T-cell (primary cell): ENCODE results near the gene NINJ1. TPM values are rescaled to one million over a fixed set of nuclear protein-coding genes. Genes with fewer than 3 reads are reported as not detected.

ENCODE experiments used
- ATAC-seq, 4 experiments: fragments of 200-7000 bp in 3 of 4; fragments of 150-1000 bp in 1 of 4; cut with Tn5 transposase; replicated peaks in 1 of 4; 1 replicate in 3 of 4; 2 replicates in 1 of 4; pipeline ENCODE4 v1.10.0; 2021; ENCODE audit warnings: moderate library complexity in 3 of 4, mild to moderate bottlenecking in 2 of 4, moderate number of reproducible peaks in 1 of 4
- CTCF ChIA-PET, 2 donors: fragments of 300-600 bp; sonication (Branson Sonifier 250); formaldehyde crosslinking; loops; one replicate each; lab custom pipeline; 2022; ENCODE audit warnings: antibody characterized with exemption in 2 of 2; lab: Charles Lee
- POLR2A ChIA-PET, 2 donors: fragments of 300-600 bp; sonication (Branson Sonifier 250); formaldehyde crosslinking; loops; one replicate each; lab custom pipeline; 2022; ENCODE audit warnings: antibody characterized with exemption in 2 of 2; lab: Charles Lee
- DNase-seq, 35 experiments: peaks; one replicate each; pipeline versions ENCODE4 v3.0.0 to v3.0.0-alpha.2; 2013 to 2023
- H3K27ac ChIP-seq: one replicate; pipeline ENCODE4 v1.5.1; 2013; ENCODE audit warnings: low read length
- H3K27me3 ChIP-seq, 2 experiments: replicated peaks in 1 of 2; 1 replicate in 1 of 2; 2 replicates in 1 of 2; pipeline versions ENCODE4 v1.6.1 to v1.7.0; 2013; ENCODE audit warnings: low read length in 1 of 2, mixed read lengths in 1 of 2; ENCODE audit not compliant: control insufficient read depth in 2 of 2, insufficient read depth in 2 of 2; ENCODE audit errors: extremely low read depth in 1 of 2
- H3K36me3 ChIP-seq, 2 donors: 1 replicate in 1 of 2; 2 replicates in 1 of 2; pipeline versions ENCODE4 v1.6.1 to v1.7.0; 2013; ENCODE audit warnings: low read length in 1 of 2; ENCODE audit not compliant: control insufficient read depth in 2 of 2, insufficient read depth in 1 of 2; ENCODE audit errors: extremely low read depth in 1 of 2
- H3K4me1 ChIP-seq, 2 experiments: 1 replicate in 1 of 2; 2 replicates in 1 of 2; pipeline versions ENCODE4 v1.6.1 to v1.7.0; 2013; ENCODE audit warnings: low read length in 2 of 2, mixed read lengths in 1 of 2; ENCODE audit not compliant: insufficient read depth in 2 of 2, control insufficient read depth in 1 of 2; ENCODE audit errors: extremely low read depth in 1 of 2
- H3K4me3 ChIP-seq, 2 donors: 1 replicate in 1 of 2; 2 replicates in 1 of 2; pipeline versions ENCODE4 v1.5.1 to v1.7.0; 2013; ENCODE audit warnings: mild to moderate bottlenecking in 2 of 2, low read length in 1 of 2, moderate library complexity in 1 of 2; ENCODE audit not compliant: control insufficient read depth in 1 of 2; ENCODE audit errors: extremely low read depth in 1 of 2
- H3K9me3 ChIP-seq: 2 replicates; pipeline ENCODE4 v1.7.0; 2013
- H3K27ac Mint-ChIP-seq, 2 donors: one replicate each; pipeline ENCODE4 v1.8.0; 2020 to 2021; ENCODE audit warnings: mild to moderate bottlenecking in 2 of 2, mixed read lengths in 2 of 2
- H3K27me3 Mint-ChIP-seq, 2 donors: one replicate each; pipeline ENCODE4 v1.8.0; 2021 to 2022; ENCODE audit warnings: mixed read lengths in 2 of 2
- H3K36me3 Mint-ChIP-seq: one replicate; pipeline ENCODE4 v1.8.0; 2021; ENCODE audit warnings: mixed read lengths
- H3K4me1 Mint-ChIP-seq, 3 donors: one replicate each; pipeline ENCODE4 v1.8.0; 2020 to 2022; ENCODE audit warnings: mixed read lengths in 3 of 3, mild to moderate bottlenecking in 1 of 3
- H3K4me3 Mint-ChIP-seq, 3 donors: one replicate each; pipeline ENCODE4 v1.8.0; 2020 to 2022; ENCODE audit warnings: mild to moderate bottlenecking in 3 of 3, mixed read lengths in 3 of 3, moderate library complexity in 3 of 3
- H3K9me3 Mint-ChIP-seq, 3 donors: one replicate each; pipeline ENCODE4 v1.8.0; 2020 to 2022; ENCODE audit warnings: mixed read lengths in 3 of 3
- WGBS: methylation state at CpG from one replicate; pipeline ENCODE4 v1.1.5; 2013; ENCODE audit warnings: missing lambda C conversion rate; ENCODE audit not compliant: insufficient coverage; 5-methylcytosine and 5-hydroxymethylcytosine counted together
- total RNA-seq, 35 experiments: library from RNA in 6 of 35; stranded (reverse) in 6 of 35; fragments of 120-200 nt in 1 of 35; gene quantifications; one replicate each; pipeline versions ENCODE4 v1.2.1 to v1.2.4 and lab custom pipeline; 2013 to 2026

Gene NINJ1
- total RNA-seq, 5 donors from 2014 or later (not counting 1 experiment from before 2014, with no cell fraction given): 29.2 to 110 (median 32.0) TPM

DNA sequence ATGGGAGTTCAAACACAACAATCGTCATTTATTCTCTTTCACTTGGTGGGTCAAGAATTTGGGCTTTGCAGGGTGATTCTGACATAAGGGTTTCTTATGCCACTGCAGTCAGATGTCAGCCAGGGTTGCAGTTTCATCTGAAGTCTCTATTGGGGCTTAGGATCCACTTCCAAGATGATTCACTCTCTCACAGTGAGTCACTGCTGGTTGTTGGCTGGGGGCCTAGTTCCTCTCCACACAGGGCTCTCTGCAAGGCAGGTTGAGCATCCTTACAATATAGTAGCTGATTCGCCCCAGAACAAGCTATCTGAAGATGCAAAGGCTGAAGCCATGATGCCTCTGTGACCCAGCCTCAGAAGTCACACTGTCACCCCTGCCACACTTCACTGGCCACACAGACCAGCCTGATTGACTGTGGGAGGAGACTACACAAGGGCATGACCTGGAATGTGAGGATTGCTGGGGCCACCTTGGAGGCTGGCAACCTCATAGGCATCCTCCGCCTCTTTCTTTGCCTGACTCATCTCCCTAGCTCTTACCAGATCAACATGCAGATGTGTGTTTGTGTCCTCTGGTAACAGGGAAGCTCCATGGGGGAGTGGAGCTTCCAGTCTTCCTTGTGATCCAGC is 42.5 kb downstream of the NINJ1 start:
- Histone ChIP-seq H3K36me3 (peaks cover 12% of the 10 kb centered on the region in 2 donors), H3K27ac (no peak overlapping the region), H3K4me3 (no peak overlapping the region), H3K9me3 (no peaks in the 10 kb centered on the region), H3K27me3 (no peaks in the 10 kb centered on the region), H3K4me1 (peaks cover 13 to 34% of the 10 kb centered on the region in 2 experiments)
- POLR2A ChIA-PET: no interaction called here
- Mint-ChIP-seq H3K36me3 (peaks cover 28% of the 10 kb centered on the region), H3K27ac (peak overlapping the region; percentile 96), H3K4me3 (no peak overlapping the region), H3K9me3 (peaks cover 0 to 7% (median 4%) of the 10 kb centered on the region in 3 donors), H3K27me3 (no peaks in the 10 kb centered on the region), H3K4me1 (peaks cover 53 to 62% (median 60%) of the 10 kb centered on the region in 3 donors)
- CTCF ChIA-PET: no interaction called here
- ATAC-seq (no peak), DNase-seq (peak in 3 of 35 experiments; percentile 17 to 45 (median 34))
- WGBS: 100% methylated on average over 1 of the region's 3 CpGs

DNA sequence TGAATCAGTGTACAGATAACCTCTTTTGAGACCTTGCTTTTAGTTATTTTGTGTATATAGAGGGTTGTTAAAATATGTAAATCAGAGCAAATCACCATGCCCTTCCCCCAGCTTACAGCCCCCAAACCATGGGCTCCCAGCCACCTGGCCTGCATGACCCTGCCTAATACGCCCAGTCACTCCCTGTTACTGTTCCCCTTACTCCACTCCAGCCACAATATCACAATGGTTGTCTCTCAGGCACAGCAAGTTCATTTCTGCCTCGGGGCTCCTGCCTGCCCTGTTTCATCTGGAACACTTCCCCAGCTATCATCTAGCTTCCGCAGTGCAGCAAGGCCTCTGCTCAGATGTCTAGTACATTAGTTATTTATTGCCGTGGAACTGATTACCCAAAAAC is 43.0 kb downstream of the NINJ1 start:
- peaks cover 53 to 62% (median 62%) of the 10 kb centered on the region in 3 donors for H3K4me1 Mint-ChIP-seq
- CTCF ChIA-PET: no interaction called here

DNA sequence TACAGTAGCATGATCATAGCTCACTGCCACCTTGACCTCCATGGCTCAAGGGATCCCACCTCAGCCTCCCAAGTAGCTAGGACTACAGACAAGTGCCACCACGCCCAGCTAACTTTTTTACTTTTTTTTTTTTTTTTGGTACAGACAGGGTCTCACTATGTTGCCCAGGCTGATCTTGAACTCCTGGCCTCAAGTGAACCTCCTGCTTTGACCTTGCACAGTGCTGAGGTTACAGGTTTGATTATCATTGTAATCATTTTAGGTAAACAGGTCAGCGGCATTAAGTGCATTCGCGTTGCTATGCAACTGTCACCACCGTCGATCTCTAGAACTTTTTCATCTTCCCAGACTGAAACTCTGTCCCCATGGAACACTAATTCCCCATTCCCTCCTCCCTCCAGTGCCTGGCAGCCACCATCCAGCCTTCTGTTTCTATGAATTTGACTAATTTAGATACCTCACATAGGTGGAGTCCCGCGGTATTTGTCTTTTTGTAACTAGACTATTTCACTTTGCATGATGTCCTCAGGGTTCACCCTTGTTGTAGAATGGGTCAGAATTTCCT is 43.9 kb downstream of the NINJ1 start:
- peaks cover 39% of the 10 kb centered on the region for H3K36me3 Mint-ChIP-seq
- peak overlapping the region; percentile 59 to 96 for H3K27ac Mint-ChIP-seq
- peaks cover 53 to 63% (median 62%) of the 10 kb centered on the region in 3 donors for H3K4me1 Mint-ChIP-seq
- peaks cover 0 to 11% (median 6%) of the 10 kb centered on the region in 3 donors for H3K9me3 Mint-ChIP-seq
- no peaks in the 10 kb centered on the region for H3K27me3 Mint-ChIP-seq
- no peaks in the 10 kb centered on the region for H3K9me3 ChIP-seq
- ATAC-seq (no peak), DNase-seq (no peak)
- POLR2A ChIA-PET: no interaction called here
- H3K4me3 Mint-ChIP-seq: no peak overlapping the region
- CTCF ChIA-PET: interaction anchor here in 1 of 2 donors (1.3 kb wide), 1 partner anchor 19 kb away, joined by 3 read pairs; no protein-coding TSS in a partner anchor
- H3K4me1 ChIP-seq: peaks cover 13 to 31% of the 10 kb centered on the region in 2 experiments
- H3K27ac ChIP-seq: no peak overlapping the region
- no peak overlapping the region for H3K4me3 ChIP-seq
- 100% methylated on average over 5 of the region's 8 CpGs for WGBS
- peaks cover 18 to 24% of the 10 kb centered on the region in 2 donors for H3K36me3 ChIP-seq
- no peaks in the 10 kb centered on the region for H3K27me3 ChIP-seq

More for the DNA sequence above, 43.0 kb downstream of the NINJ1 start:
- H3K27me3 Mint-ChIP-seq: no peaks in the 10 kb centered on the region
- no peaks in the 10 kb centered on the region for H3K9me3 ChIP-seq
- peak overlapping the region; percentile 96 for H3K27ac Mint-ChIP-seq
- peaks cover 12 to 16% of the 10 kb centered on the region in 2 donors for H3K36me3 ChIP-seq
- H3K4me1 ChIP-seq: peaks cover 13 to 32% of the 10 kb centered on the region in 2 experiments
- H3K36me3 Mint-ChIP-seq: peaks cover 31% of the 10 kb centered on the region
- no peak for DNase-seq
- peak overlapping the region in 1 of 3 donors; percentile 14 for H3K4me3 Mint-ChIP-seq
- H3K4me3 ChIP-seq: no peak overlapping the region
- POLR2A ChIA-PET: no interaction called here
- H3K27me3 ChIP-seq: no peaks in the 10 kb centered on the region
- ATAC-seq: no peak
- WGBS: 96% methylated on average over 4 of the region's 4 CpGs
- H3K27ac ChIP-seq: no peak overlapping the region
- H3K9me3 Mint-ChIP-seq: peaks cover 0 to 7% (median 4%) of the 10 kb centered on the region in 3 donors

DNA sequence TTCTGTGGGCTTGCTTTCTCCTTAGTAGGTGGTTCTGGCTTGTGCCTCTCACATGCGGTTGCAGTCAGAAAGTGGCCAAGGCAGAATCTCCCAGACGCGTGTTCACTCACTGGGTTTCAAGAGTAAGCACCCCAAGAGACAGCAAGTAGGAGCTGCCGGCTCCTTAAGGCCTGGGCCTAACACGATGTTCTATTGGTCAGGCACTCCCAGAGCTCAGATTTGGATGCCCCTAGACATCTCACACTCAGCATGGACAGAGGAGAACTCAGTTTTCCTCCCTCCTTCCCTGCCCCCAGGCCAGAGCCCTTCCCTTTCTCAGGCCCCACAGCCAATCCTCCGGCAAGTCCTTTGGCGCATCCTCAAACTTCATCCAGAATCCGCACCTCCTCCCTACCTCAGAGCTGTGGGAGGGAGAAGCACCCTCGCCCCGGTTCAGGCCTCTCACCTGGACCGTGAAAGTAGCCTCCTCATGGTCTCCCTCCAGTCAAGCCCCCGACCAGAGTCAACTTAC is 44.5 kb downstream of the NINJ1 start:
- Mint-ChIP-seq H3K4me1 (peaks cover 49 to 57% (median 55%) of the 10 kb centered on the region in 3 donors), H3K9me3 (peaks cover 0 to 11% (median 6%) of the 10 kb centered on the region in 3 donors), H3K27me3 (no peaks in the 10 kb centered on the region), H3K36me3 (peaks cover 42% of the 10 kb centered on the region), H3K4me3 (no peak overlapping the region), H3K27ac (peak overlapping the region; percentile 59 to 96)
- DNase-seq (peak in 1 of 35 experiments; percentile 17), ATAC-seq (no peak)
- peaks cover 23 to 30% of the 10 kb centered on the region in 2 donors for H3K36me3 ChIP-seq
- peaks cover 7 to 25% of the 10 kb centered on the region in 2 experiments for H3K4me1 ChIP-seq
- no peak overlapping the region for H3K4me3 ChIP-seq
- peak overlapping the region; percentile 24 for H3K27ac ChIP-seq
- ChIA-PET POLR2A (no interaction called here), CTCF (interaction anchor here in 1 of 2 donors (1.3 kb wide), 1 partner anchor 19 kb away, joined by 3 read pairs; no protein-coding TSS in a partner anchor)
- H3K27me3 ChIP-seq: no peaks in the 10 kb centered on the region
- 95% methylated on average over 7 of the region's 12 CpGs for WGBS
- no peaks in the 10 kb centered on the region for H3K9me3 ChIP-seq

DNA sequence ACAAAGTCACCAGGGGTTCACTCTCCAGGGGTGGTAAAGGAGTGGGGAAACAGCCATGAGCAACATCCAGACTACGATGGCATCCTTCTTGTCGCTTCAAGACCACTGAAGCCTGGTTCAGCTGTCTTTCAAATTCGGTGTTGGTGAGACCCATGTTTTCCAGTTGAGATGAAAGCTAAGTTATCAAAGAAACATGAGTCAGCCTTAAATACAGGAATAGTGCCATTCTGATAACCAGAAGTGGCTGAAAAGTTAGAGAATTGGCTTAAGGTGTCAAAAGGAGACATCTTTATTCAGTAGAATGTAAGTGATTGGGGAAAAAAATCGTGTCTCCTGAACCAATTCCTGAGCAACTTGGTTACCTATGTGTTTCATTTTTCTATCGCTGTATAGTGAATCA is 45.0 kb downstream of the NINJ1 start:
- WGBS: 90% methylated on average over 4 of the region's 5 CpGs
- no peak overlapping the region for H3K27ac ChIP-seq
- Mint-ChIP-seq H3K27ac (peak overlapping the region; percentile 79 to 96), H3K27me3 (no peaks in the 10 kb centered on the region), H3K36me3 (peaks cover 43% of the 10 kb centered on the region), H3K9me3 (peaks cover 0 to 11% (median 6%) of the 10 kb centered on the region in 3 donors), H3K4me1 (peaks cover 44 to 53% (median 52%) of the 10 kb centered on the region in 3 donors), H3K4me3 (no peak overlapping the region)
- H3K36me3 ChIP-seq: peaks cover 23 to 35% of the 10 kb centered on the region in 2 donors
- DNase-seq (peak in 1 of 35 experiments; percentile 3), ATAC-seq (no peak)
- H3K9me3 ChIP-seq: no peaks in the 10 kb centered on the region
- H3K4me1 ChIP-seq: peaks cover 2 to 24% of the 10 kb centered on the region in 2 experiments
- ChIA-PET POLR2A (no interaction called here), CTCF (interaction anchor here in 1 of 2 donors (1.3 kb wide), 1 partner anchor 20 kb away, joined by 3 read pairs; no protein-coding TSS in a partner anchor)
- no peaks in the 10 kb centered on the region for H3K27me3 ChIP-seq
- H3K4me3 ChIP-seq: no peak overlapping the region

DNA sequence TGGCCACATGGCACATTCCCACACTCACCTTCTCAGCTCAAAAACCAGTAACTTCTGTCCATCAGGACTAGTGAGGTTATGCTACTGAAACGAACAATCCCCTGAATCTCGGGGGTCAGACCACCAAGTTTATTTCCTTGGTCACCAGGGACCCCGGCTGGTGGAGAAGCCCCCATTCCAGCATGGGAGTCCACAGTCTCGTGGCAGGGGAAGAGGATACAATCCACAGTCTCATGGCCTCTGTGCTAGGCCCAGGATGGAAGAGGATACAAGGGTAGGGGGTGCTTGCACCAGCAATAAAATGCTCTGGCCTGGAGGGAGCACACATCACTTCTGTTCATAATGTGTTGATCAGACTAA is 45.4 kb downstream of the NINJ1 start:
- ChIA-PET POLR2A (interaction anchor here in 1 of 2 donors (0.7 kb wide), 1 partner anchor 201 kb away, joined by 4 read pairs; no protein-coding TSS in a partner anchor), CTCF (interaction anchor here in 1 of 2 donors (0.7 kb wide), 1 partner anchor 134 kb away, joined by 3 read pairs; no protein-coding TSS in a partner anchor)
- peaks cover 0 to 24% of the 10 kb centered on the region in 2 experiments for H3K4me1 ChIP-seq
- H3K27me3 ChIP-seq: no peaks in the 10 kb centered on the region
- no peaks in the 10 kb centered on the region for H3K27me3 Mint-ChIP-seq
- peak overlapping the region; percentile 79 to 96 for H3K27ac Mint-ChIP-seq
- peaks cover 23 to 38% of the 10 kb centered on the region in 2 donors for H3K36me3 ChIP-seq
- ATAC-seq (no peak), DNase-seq (peak in 1 of 35 experiments; percentile 1)
- peaks cover 0 to 11% (median 6%) of the 10 kb centered on the region in 3 donors for H3K9me3 Mint-ChIP-seq
- H3K36me3 Mint-ChIP-seq: peaks cover 46% of the 10 kb centered on the region
- H3K4me3 ChIP-seq: no peak overlapping the region
- no peak overlapping the region for H3K4me3 Mint-ChIP-seq
- no peak overlapping the region for H3K27ac ChIP-seq
- 100% methylated on average over 2 of the region's 4 CpGs for WGBS
- H3K4me1 Mint-ChIP-seq: peaks cover 44 to 53% (median 52%) of the 10 kb centered on the region in 3 donors
- no peaks in the 10 kb centered on the region for H3K9me3 ChIP-seq
